Measurements from ENCODE around the gene CNNM2.

DNA sequence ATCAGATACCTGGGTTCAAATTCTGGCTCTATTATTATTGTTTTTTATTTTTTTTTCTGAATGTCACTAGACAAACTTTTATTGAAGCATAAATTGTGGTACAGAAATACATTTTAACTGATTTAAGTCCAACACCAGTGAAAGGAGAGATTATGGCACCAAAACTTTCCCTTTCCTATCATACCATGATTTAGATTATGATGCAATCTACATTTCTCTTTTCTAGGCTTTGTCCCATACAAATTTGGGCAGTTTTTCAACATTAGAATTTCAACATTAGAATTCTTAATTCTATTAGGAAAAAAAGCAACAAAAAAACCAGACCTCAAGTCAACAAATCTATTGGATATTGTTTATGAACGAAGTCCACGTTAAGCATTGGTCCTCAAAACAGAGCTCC is 37.8 kb upstream of the CNNM2 start:
- TF ChIP-seq SUZ12 (IDR thresholded peaks at IDR 0.05; ENCODE audit: extremely low read depth, insufficient read depth, insufficient read length) (no peak), ZNF274 (IDR thresholded peaks at IDR 0.05; ENCODE audit: low read depth, low read length) (no peak), YY1 (IDR thresholded peaks at IDR 0.05; ENCODE audit: insufficient read depth, insufficient read length) (no peak)
